ENCODE measurements around the gene RAB6B. TPM values are rescaled to one million over a fixed set of nuclear protein-coding genes. Genes with fewer than 3 reads are reported as not detected.

RAB6B gene
- total RNA-seq, 6 experiments from 2014 or later = 1.6 to 5.4 (median 2.1) TPM

DNA sequence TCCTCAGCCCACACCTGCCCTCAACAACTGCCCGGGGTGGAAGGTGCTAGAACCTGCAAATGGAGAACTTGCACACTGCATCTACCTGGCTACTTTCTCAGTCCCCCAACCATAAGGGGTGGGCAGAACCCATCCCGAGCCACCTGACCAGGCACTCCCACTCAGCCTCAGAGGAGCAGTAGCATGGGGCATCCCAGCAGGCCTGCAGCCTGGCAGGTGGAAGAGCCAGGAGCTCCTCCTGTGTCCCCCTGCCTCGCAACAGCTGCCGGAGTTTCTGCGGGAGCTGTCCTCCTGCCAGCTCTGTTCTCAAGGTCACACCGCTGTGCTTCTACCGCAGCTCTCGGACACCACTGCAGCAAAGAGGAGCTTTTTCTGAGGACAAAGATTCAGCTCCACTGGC lies 27.5 kb downstream of the RAB6B start:
- TF ChIP-seq, protein P1, sequence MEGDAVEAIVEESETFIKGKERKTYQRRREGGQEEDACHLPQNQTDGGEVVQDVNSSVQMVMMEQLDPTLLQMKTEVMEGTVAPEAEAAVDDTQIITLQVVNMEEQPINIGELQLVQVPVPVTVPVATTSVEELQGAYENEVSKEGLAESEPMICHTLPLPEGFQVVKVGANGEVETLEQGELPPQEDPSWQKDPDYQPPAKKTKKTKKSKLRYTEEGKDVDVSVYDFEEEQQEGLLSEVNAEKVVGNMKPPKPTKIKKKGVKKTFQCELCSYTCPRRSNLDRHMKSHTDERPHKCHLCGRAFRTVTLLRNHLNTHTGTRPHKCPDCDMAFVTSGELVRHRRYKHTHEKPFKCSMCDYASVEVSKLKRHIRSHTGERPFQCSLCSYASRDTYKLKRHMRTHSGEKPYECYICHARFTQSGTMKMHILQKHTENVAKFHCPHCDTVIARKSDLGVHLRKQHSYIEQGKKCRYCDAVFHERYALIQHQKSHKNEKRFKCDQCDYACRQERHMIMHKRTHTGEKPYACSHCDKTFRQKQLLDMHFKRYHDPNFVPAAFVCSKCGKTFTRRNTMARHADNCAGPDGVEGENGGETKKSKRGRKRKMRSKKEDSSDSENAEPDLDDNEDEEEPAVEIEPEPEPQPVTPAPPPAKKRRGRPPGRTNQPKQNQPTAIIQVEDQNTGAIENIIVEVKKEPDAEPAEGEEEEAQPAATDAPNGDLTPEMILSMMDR (IDR thresholded peaks at IDR 0.05) = no peak
- Mint-ChIP-seq H3K27me3 (ENCODE audit: insufficient read depth) (peaks cover 59% of the 10 kb centered on the region), H3K4me3 (no peak overlapping the region), H3K9me3 (no peaks in the 10 kb centered on the region), H3K4me1 (ENCODE audit: low read depth) (no peaks in the 10 kb centered on the region), H3K27ac (no peak overlapping the region), H3K36me3 (ENCODE audit: low read depth) (no peaks in the 10 kb centered on the region)
- no peak for DNase-seq

DNA sequence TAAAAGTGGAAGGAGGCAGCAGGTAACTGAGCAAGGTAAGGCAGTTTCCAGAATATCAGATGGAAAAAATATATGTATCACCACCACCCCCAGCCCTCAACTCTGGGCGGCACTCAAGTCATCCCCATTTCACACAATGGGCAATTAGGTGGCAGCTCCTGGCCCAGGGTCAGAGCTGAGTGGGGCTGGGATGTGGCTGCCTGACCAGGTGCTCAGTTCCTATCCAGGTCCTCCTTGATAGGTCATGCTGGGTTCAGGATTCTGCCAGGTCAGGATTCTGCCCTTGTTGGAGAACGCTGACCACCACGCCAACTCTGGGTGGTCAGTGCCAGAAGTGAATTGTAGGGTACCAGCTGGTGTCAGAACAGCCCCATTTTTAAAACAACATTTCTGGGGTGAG lies 29.5 kb downstream of the RAB6B start:
- Mint-ChIP-seq H3K4me3 (no peak overlapping the region), H3K9me3 (no peaks in the 10 kb centered on the region), H3K4me1 (ENCODE audit: low read depth) (no peaks in the 10 kb centered on the region), H3K36me3 (ENCODE audit: low read depth) (no peaks in the 10 kb centered on the region), H3K27me3 (ENCODE audit: insufficient read depth) (peaks cover 52% of the 10 kb centered on the region), H3K27ac (no peak overlapping the region)
- DNase-seq = no peak
- TF ChIP-seq, protein P1 (IDR thresholded peaks at IDR 0.05) = no peak

DNA sequence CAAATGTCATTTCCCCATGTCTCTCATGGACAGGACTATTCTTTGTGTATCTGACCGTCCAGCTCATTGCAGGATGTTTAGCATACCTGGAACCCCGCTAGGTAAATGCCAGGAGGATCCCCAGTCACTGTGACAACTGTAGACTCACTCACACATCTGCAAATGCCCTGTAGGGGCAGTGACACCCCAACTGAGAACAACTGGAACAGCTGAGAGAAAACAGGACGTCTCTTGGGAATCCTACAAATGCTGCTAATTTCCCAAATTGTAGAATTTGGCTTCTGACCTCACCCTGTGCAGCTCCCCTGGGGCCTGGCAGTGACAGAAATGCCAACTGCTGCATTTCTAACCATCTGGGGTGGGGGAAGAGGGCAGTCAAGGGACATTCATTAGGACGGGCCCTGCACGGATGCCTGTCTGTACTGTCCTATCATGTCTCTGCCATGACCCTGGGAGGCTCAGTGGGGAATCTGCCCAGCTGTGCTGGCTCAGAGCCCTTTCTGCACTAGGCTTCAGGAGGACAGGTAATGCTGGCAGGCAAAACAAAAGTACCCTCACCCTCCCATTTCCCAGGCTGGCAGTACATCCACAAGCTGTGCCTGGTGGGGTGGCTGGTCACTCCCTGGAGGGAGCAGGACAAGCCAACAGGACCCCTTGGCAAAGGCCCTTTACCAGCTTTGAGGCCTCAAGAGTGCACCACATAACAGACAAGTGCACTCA lies 30.4 kb downstream of the RAB6B start:
- Mint-ChIP-seq H3K36me3 (ENCODE audit: low read depth) (no peaks in the 10 kb centered on the region), H3K4me1 (ENCODE audit: low read depth) (no peaks in the 10 kb centered on the region), H3K27ac (no peak overlapping the region), H3K4me3 (no peak overlapping the region), H3K9me3 (no peaks in the 10 kb centered on the region), H3K27me3 (ENCODE audit: insufficient read depth) (peaks cover 45% of the 10 kb centered on the region)
- TF ChIP-seq, protein P1 (IDR thresholded peaks at IDR 0.05) = peak; percentile 22; the same call in 1 of the 2 replicates
- DNase-seq = no peak

DNA sequence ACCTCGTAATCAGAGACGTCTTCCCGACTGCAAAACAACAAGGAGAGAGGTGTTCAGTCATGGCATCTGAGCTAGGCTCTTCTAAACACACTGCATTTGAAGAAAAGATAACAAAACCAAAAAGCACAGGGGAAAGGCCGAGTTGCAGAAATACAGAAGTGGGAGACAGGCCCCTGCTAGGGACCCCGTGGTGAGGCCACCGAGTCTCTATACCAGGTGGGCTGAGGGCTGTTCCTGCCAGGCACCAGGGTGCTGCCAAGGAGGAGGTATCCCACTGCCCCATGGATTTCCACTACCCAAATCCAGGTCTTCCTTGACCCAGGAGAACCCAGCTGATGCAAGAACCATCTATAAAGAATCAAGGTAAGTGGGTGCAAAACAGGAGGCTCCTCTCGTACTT lies 31.1 kb downstream of the RAB6B start:
- H3K27ac Mint-ChIP-seq = no peak overlapping the region
- H3K9me3 Mint-ChIP-seq = no peaks in the 10 kb centered on the region
- peaks cover 41% of the 10 kb centered on the region for H3K27me3 Mint-ChIP-seq (ENCODE audit: insufficient read depth)
- no peak for DNase-seq
- H3K4me1 Mint-ChIP-seq (ENCODE audit: low read depth) = no peaks in the 10 kb centered on the region
- TF ChIP-seq, protein P1 (IDR thresholded peaks at IDR 0.05) = no peak
- H3K36me3 Mint-ChIP-seq (ENCODE audit: low read depth) = no peaks in the 10 kb centered on the region
- H3K4me3 Mint-ChIP-seq = no peak overlapping the region

DNA sequence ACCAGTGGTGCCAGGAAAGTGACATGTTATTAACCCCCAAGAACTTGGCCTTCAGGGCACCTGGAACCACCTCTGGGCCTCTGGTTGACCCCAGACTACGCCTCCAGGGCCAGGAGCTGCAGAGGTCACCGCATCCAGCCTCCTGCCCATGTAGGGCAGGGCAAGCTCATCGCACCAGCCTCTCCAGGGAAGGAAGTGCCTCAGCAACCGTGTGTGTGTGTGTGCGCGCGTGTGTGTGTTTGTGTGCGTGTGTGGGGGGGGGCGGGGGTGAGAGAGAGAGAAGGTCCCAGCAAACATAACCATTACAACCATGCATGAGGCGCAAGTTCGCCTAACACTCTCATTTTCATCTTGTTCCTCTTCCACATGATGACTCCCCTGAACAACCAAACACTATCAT lies 31.8 kb downstream of the RAB6B start:
- peaks cover 38% of the 10 kb centered on the region for H3K27me3 Mint-ChIP-seq (ENCODE audit: insufficient read depth)
- no peak overlapping the region for H3K27ac Mint-ChIP-seq
- H3K4me3 Mint-ChIP-seq = no peak overlapping the region
- H3K36me3 Mint-ChIP-seq (ENCODE audit: low read depth) = no peaks in the 10 kb centered on the region
- DNase-seq = no peak
- no peaks in the 10 kb centered on the region for H3K9me3 Mint-ChIP-seq
- TF ChIP-seq, protein P1 (IDR thresholded peaks at IDR 0.05) = no peak
- H3K4me1 Mint-ChIP-seq (ENCODE audit: low read depth) = no peaks in the 10 kb centered on the region

Measured in HFFc6 (cell line).